GM21360 (cell line): ENCODE data around the gene ATXN7L3B.
"Not testable (repeated sequence)": the region's sequence is repeated elsewhere in the genome, so short reads cannot be mapped to it uniquely, and the experiment has no call there.

Experiments used
- ATAC-seq: cut with Tn5 transposase; IDR thresholded peaks from one replicate; pipeline ENCODE4 v1.9.1; 2021; ENCODE audit warnings: mild to moderate bottlenecking, moderate library complexity; ENCODE audit not compliant: unreplicated experiment

Gene ATXN7L3B, protein sequence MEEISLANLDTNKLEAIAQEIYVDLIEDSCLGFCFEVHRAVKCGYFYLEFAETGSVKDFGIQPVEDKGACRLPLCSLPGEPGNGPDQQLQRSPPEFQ

GRCh38 chr12:74537707-74538385 is at the start of gene ATXN7L3B:
Gene ATXN7L3B (plus strand): TSS chr12:74537835. CDS start chr12:74538113, 278 bp downstream.
- peak; percentile 97 for ATAC-seq

DNA sequence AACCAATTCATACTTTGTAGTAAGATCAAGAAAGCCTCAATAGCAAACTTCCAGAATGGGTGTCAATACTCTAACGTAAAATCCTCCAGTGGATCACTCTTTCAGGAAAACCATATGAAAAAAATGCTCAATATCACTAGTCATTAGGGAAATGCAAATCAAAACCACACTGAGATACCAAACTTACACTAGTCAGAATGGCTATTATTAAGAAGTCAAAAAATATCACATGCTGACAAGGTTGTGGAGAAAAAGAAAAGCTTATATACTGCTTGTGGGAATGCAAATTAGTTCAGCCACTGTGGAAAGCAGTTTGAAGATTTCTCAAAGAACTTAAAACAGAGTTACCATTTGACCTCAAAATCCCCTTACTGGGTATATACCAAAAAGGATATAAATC is 49.5 kb upstream of the ATXN7L3B start:
- ATAC-seq = no peak

DNA sequence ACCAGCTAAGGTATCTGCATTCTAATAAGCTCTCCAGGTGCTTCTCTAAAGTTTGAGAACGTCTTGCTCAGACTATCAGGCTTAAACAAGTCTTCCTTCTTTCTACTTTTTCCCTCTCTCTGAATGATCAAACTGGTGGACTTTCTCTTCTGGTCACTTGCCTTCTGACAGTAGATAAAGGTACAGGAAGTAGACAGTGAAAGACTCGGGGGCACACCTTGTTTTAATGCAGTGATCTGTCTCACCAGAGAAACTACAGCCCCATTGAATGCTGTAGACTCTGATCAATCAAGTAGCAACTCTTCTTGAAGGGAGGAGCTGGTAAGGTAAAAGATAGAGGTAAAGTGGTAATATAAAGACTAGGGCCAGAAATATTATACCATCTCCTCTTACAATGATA is 48.1 kb upstream of the ATXN7L3B start:
- ATAC-seq = no peak

- ATAC-seq = peak; percentile 89
These were observed 47.1 kb upstream of the ATXN7L3B start for GRCh38 chr12:74490390-74491064.

DNA sequence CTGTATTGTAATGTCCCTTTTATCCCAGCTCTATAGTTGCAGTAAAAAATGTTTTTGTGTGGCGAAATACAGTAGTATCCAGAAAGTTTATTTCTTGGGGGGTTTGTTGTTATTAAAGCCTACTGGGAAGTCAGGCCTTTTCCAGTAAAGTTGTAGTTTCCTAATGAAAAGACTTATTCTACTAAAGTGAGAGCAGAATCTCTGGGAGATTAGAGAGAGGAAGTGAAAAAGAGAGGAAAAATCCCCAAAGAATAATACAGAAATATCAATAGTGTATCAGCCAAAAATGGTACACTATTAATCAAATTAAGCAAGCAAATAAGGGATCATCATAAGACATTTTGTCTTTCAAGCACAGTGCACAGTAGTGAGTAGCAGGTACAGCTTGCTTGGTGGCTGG is 46.3 kb upstream of the ATXN7L3B start:
- ATAC-seq = no peak

DNA sequence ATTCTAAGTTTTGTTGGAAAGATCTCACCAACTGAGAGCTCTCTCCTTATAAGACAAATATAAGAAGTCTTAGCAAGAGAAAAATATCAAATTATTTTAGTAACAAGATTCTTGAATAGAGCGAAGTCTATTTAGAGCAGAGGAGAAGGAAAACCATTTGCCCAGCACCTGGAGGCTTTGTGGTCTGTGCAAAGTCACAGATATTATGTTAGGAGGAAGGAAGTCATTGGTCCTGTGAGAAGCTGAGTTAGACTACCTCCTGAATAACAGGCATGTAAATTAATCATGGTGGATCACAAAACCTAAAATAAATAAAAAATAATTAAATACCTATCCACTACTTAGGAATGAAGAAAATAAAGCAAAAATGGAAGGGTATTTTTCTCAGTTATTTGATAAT is 38.4 kb upstream of the ATXN7L3B start:
- ATAC-seq = no peak

DNA sequence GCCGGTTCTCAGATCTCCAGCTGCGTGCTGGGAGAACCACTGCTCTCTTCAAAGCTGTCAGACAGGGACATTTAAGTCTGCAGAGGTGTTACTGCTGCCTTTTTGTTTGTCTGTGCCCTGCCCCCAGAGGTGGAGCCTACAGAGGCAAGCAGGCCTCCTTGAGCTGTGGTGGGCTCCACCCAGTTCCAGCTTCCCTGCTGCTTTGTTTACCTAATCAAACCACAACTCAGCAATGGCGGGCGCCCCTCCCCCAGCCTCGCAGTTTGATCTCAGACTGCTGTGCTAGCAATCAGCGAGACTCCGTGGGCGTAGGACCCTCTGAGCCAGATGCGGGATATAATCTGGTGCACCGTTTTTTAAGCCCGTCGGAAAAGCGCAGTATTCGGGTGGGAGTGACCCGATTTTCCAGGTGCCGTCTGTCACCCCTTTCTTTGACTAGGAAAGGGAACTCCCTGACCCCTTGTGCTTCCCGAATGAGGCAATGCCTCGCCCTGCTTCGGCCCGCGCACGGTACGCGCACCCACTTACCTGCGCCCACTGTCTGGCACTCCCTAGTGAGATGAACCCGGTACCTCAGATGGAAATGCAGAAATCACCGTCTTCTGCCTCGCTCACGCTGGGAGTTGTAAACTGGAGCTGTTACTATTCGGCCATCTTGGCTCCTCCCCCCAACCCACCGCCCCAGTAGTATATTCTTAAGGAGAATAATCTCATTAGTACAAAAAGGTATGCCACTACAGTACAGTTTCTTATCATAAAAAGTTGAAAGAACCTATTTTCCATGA is 28.6 kb upstream of the ATXN7L3B start:
- not testable (repeated sequence) for ATAC-seq

DNA sequence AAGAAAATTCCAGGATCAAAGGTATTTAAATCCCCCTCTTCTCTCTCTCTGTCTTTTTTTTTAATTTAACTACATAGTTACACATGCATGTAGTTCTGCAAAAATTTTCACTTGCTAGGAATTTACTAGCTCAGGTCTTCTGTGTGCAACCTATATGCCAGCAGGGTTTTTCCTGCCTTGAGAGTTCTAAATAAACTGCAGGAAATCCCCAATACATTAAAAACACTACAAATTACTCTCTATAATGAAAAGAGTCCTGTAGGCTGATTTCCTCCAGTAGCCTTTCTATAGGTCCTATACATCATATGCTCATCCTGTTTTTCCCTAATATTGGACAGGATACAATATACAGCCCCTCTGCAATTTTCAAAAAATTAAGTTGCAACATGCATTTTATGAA is 27.7 kb upstream of the ATXN7L3B start:
- ATAC-seq = no peak

- no peak for ATAC-seq
These were observed 23.4 kb upstream of the ATXN7L3B start for GRCh38 chr12:74514098-74514872.

DNA sequence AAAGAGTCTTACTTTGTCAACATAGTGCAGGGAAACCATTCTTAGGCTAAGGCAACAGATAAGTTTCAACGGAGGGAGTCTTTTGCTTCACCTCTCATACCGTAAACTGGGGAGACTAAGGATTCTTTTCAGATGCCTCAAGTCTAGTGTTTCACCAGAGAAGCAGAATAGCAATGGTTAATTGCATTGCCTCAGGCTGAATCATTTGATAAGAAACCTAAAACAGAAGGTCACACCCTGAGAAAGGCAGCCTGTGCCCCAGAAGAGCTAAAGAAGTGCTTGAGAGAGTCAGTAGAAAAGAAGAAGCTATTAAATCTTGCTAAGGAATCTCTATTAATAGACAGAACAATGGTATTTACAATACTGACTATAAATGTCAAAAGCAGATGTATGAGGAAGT is 21.8 kb upstream of the ATXN7L3B start:
- no peak for ATAC-seq

DNA sequence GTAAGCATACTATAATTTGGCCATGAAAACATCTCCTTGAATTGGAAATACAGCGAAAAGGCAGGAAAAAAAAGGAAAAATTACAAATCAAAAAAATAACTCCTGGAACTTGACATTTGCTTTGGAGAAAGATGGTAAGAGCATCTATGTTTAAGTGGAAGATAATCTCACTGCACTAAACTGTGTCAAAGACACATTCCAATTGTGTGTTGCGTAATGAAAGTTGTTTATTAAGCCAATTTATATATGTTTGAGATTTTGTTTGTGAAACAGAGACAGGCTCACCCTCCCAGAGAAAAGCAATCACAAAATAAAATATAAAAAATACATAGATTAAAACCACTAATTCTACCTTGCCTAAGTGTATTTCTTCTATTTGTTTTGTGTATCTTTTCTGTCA is 11.1 kb upstream of the ATXN7L3B start:
- ATAC-seq = no peak

DNA sequence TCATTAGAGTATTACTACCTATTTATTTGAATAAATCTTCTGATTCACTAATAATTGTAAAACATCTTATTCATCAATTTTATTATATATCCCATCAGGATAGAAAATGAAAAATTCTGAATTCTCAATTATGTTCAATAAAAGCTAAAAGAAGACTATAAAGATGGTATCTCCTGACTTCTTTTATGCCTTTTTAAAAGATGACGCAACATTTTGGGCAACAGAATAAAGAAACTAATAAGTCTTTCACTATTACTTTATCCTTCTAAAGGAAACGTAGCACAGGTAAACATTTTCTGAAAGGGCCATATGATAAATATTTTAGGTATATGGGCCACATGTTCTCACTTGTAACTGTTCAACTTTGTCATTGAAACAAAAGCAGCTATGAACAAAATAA is 10.1 kb upstream of the ATXN7L3B start:
- no peak for ATAC-seq

- ATAC-seq = no peak
These were observed 7.0 kb upstream of the ATXN7L3B start for GRCh38 chr12:74530676-74531075.

GRCh38 chr12:74535536-74535935 is 2.1 kb upstream of the ATXN7L3B start:
- no peak for ATAC-seq

DNA sequence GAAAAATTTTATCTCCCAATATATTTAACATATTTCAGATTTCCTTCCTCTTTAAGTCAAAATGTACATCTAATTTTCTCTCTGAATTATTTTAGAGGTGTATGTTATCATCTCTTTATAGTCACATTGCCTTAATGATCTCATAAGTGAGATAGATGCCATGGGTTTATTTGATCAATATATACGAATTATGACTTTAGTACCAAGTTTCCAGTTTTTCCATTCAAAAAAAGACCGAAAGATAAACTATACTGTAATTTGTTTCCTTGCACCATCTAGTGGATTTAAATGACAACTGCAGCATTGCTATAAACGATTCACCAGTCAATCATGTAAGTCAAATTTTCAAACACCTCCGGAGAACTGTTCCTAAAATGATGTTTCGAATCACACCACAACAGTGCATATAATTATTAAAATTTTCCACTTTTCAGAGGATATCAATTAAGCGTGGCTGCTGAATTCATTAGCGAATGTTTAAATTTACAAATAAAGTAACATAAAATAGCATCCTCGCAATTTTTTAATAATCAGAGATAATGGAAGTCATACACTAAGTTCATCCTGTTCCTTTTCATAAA is 419 bp upstream of the ATXN7L3B start:
- ATAC-seq = peak; percentile 54

- ATAC-seq = peak; percentile 22
These were observed 1.0 kb downstream of the ATXN7L3B start for GRCh38 chr12:74538491-74539258.

DNA sequence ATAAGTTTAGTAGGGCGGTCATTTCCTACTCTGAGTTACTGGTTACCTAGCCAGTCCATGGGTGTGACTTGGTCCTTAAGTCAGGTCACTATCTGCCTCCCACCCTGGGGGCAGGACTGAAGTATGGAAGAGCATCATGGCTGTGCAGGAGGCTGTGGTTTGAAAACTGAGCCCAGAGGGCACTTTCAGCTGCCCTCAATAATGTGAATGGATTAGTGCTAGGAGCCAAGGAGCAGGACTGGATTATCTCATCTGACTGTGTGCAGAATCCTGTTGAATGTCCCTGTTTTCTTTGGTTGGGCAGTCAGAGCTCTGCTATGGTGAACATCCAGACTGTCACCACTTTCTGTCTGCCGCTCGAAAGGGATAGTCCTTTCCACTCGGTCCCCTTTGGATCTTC is 1.6 kb downstream of the ATXN7L3B start:
- ATAC-seq = no peak

- ATAC-seq = no peak
These were observed 2.3 kb downstream of the ATXN7L3B start for GRCh38 chr12:74539765-74540526.

DNA sequence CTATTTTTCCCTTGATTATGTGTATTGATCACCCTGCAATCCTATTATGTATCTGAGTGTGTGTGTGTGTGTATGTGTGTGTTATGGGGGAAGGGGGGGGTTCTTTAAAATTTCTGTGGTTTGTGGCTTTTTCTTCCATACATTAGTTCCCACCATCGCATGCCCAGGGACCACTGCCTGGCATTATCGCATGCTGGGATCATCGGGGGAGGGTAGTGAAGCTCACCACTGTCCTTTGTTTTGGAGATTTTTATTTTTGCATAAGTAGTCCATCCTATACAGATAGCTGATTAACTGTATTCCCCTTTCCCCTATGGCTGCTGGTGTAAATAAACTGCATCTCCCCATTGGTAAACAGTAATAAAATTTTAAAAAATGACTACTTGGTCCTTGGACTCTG is 3.4 kb downstream of the ATXN7L3B start:
- no peak for ATAC-seq
